Diencephalon (tissue), 1 donor: Measurements from ENCODE around the gene BOC. TPM values are rescaled to one million over a fixed set of nuclear protein-coding genes. Genes with fewer than 3 reads are reported as not detected.

ENCODE experiments used
- total RNA-seq: library from RNA; depleted of rRNA; stranded (reverse); fragments of >200 nt; gene quantifications from one replicate; pipeline ENCODE4 v1.2.3, GENCODE V29; 2014

Gene BOC
- total RNA-seq, result 10.4 TPM

GRCh38 chr3:113211330-113212149, at the start of gene BOC:
BOC (plus strand) TSS chr3:113211557; CDS start chr3:113249803, 38,246 bp downstream.

Other genes with a start within 250 kb of the BOC start
- 0.69 TPM for gene CD200R1, start 236.5 kb upstream of the BOC start, total RNA-seq
- gene GTPBP8, start 220.6 kb upstream of the BOC start, total RNA-seq, result 27.0 TPM
- gene CFAP44, start 229.9 kb downstream of the BOC start, total RNA-seq, result 20.3 TPM